HG02938 (cell line): ENCODE results near the gene ARHGAP1.
"Not testable (repeated sequence)": the region's sequence is repeated elsewhere in the genome, so short reads cannot be mapped to it uniquely, and the experiment has no call there.

Experiments
- ATAC-seq: cut with Tn5 transposase; IDR thresholded peaks from one replicate; pipeline ENCODE4 v1.9.1; 2021; ENCODE audit warnings: mild to moderate bottlenecking, moderate library complexity; ENCODE audit not compliant: unreplicated experiment

The ARHGAP1 gene

GRCh38 chr11:46675288-46675851, 25.0 kb downstream of the ARHGAP1 start:
- ATAC-seq, result no peak

GRCh38 chr11:46674463-46675287, 25.7 kb downstream of the ARHGAP1 start:
- ATAC-seq, result no peak

GRCh38 chr11:46673713-46674462, 26.5 kb downstream of the ARHGAP1 start:
- ATAC-seq, result no peak

- no peak for ATAC-seq
These were observed 28.0 kb downstream of the ARHGAP1 start for GRCh38 chr11:46672381-46672839.

GRCh38 chr11:46671958-46672315, 28.5 kb downstream of the ARHGAP1 start:
- no peak for ATAC-seq

- ATAC-seq, result not testable (repeated sequence)
These were observed 29.9 kb downstream of the ARHGAP1 start for GRCh38 chr11:46670521-46670920.

GRCh38 chr11:46669711-46670139, 30.7 kb downstream of the ARHGAP1 start:
- no peak for ATAC-seq

GRCh38 chr11:46668480-46669085, 31.8 kb downstream of the ARHGAP1 start:
- no peak for ATAC-seq

GRCh38 chr11:46667043-46667481, 33.4 kb downstream of the ARHGAP1 start:
- ATAC-seq, result no peak

GRCh38 chr11:46666516-46666915, 33.9 kb downstream of the ARHGAP1 start:
- ATAC-seq, result no peak

- ATAC-seq, result no peak
These were observed 35.1 kb downstream of the ARHGAP1 start for GRCh38 chr11:46665356-46665755.

GRCh38 chr11:46664612-46665011, 35.8 kb downstream of the ARHGAP1 start:
- no peak for ATAC-seq

GRCh38 chr11:46663277-46663940, 37.0 kb downstream of the ARHGAP1 start:
- no peak for ATAC-seq

GRCh38 chr11:46662366-46662765, 38.1 kb downstream of the ARHGAP1 start:
- ATAC-seq, result no peak

- no peak for ATAC-seq
These were observed 38.6 kb downstream of the ARHGAP1 start for GRCh38 chr11:46661836-46662235.

GRCh38 chr11:46659908-46660307, 40.5 kb downstream of the ARHGAP1 start:
- no peak for ATAC-seq

- ATAC-seq, result no peak
These were observed 42.2 kb downstream of the ARHGAP1 start for GRCh38 chr11:46658259-46658658.

- ATAC-seq, result no peak
These were observed 43.2 kb downstream of the ARHGAP1 start for GRCh38 chr11:46657186-46657585.

GRCh38 chr11:46655631-46656030, 44.8 kb downstream of the ARHGAP1 start:
- ATAC-seq, result no peak

- no peak for ATAC-seq
These were observed 51.2 kb downstream of the ARHGAP1 start for GRCh38 chr11:46649180-46649738.
